GM21360 (cell line): Measurements from ENCODE around the gene GPR85.
"Not testable (repeated sequence)": the region's sequence is repeated elsewhere in the genome, so short reads cannot be mapped to it uniquely, and the experiment has no call there.

Experiments
- ATAC-seq: cut with Tn5 transposase; IDR thresholded peaks from one replicate; pipeline ENCODE4 v1.9.1; 2021; ENCODE audit warnings: mild to moderate bottlenecking, moderate library complexity; ENCODE audit not compliant: unreplicated experiment

The GPR85 gene, protein sequence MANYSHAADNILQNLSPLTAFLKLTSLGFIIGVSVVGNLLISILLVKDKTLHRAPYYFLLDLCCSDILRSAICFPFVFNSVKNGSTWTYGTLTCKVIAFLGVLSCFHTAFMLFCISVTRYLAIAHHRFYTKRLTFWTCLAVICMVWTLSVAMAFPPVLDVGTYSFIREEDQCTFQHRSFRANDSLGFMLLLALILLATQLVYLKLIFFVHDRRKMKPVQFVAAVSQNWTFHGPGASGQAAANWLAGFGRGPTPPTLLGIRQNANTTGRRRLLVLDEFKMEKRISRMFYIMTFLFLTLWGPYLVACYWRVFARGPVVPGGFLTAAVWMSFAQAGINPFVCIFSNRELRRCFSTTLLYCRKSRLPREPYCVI

GRCh38 chr7:113086431-113086888 is at the start of gene GPR85:
GPR85 (minus strand) TSS chr7:113086827; CDS start chr7:113084721, 2,106 bp downstream.
- peak; percentile 72 for ATAC-seq

- no peak for ATAC-seq
These were observed 47.4 kb upstream of the GPR85 start for GRCh38 chr7:113134025-113134424.

GRCh38 chr7:113131367-113131766 is 44.7 kb upstream of the GPR85 start:
- no peak for ATAC-seq

GRCh38 chr7:113128031-113128430 is 41.4 kb upstream of the GPR85 start:
- no peak for ATAC-seq

DNA sequence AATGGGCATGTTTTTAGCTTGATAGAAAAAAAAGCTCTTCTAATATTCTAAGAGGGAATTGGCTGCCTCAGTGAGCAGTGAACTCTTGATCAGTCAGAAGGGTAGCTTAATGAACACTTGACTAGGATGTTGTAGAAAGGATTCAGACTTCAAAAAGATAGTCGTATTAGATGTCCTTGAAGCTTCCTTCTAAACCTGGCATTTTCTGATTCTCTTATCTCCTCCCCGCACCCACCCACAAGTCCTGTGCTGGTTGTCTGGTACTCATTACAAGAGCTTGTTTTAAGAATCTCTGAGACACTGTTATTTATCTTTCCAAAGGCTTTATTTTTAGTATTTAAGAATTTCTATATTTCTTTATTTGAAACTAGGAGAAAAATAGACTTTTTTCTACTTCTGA is 39.1 kb upstream of the GPR85 start:
- no peak for ATAC-seq

GRCh38 chr7:113122744-113123143 is 36.1 kb upstream of the GPR85 start:
- ATAC-seq = no peak

DNA sequence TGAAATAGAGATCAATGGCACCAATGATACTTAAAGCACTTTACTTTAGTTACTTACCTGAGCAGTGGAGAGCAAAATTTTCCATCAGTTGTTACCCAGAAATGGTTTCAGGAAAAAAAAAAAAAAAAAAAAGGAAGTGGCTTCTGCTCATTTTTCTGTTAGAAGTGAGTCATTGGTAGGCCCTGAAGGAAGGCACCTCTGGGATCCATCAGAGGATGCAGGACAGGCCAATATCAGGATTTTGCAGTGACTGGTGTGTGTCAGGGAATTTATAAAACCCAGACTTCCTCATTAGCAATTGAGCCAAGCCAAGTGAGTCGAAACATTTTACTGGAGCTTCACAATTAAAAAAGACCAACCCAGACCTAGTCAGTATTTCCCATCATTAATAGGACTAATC is 34.0 kb upstream of the GPR85 start:
- ATAC-seq = no peak

GRCh38 chr7:113119429-113119828 is 32.8 kb upstream of the GPR85 start:
- ATAC-seq = no peak

DNA sequence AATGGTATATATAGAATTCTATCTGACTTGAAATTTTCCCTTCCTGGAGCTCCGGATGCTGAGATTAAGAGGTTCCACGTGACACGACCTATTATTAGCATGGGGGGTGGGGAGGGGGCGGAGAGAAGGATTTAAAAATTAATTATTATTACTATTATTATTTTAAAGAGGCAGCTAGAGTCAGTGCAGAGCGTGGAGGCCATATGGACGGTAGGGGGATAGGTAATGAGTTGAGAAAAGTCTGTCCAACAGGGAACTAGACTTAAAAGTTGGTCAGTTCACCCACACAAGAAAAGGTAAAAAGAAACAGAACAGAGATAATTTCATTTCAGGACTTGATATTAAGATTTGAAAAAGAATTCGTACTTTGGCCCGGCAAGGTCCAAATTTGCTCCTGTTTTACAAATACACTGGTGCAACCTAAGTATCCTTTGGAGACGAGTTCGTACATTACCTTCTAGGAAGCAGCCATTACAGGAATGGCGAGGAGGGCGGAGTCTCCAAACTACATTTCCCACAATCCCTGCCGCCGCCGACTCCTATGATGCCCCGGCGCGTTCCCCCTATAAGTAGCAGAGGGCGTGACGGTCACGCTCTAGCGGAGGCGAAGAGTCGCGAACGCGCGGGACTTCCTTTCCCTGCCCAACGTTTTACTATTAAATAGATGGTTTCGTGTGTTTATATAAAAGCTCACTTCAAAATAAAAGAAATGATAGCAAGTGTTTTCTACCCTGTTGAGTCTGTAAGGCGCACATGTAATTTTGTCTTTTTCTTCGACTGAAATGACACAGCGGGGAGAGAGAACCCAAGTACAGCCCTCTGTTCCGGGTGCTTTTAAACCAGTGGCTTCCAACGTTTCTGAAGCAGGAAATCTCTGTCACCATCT is 31.7 kb upstream of the GPR85 start, which contains the start of gene SMIM30:
Gene SMIM30 (minus strand): TSS at position 481 of the 886 bp plus-strand sequence. CDS start 976 bp downstream, outside the sequence.
- peak; percentile 99 for ATAC-seq

DNA sequence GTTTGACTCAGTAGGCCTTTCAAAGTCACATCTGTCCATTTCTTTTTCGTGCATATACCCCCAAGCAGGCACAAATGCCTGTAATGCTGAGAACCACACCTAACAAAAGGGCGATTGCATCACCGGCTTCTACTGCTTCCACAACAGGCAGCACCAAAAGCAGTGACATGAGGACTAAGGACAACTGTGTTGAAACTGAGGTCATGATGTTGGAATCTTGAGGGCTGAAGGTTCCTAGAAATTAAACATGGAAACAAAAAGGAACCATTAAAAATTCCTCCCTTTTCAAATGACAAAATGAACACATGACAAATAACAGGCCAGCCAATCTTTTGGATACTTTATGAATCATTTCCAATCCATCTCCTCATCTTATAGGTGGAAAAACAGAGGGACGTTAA is 30.7 kb upstream of the GPR85 start:
- not testable (repeated sequence) for ATAC-seq

- peak; percentile 39 for ATAC-seq
These were observed 27.3 kb upstream of the GPR85 start for GRCh38 chr7:113113912-113114311.

DNA sequence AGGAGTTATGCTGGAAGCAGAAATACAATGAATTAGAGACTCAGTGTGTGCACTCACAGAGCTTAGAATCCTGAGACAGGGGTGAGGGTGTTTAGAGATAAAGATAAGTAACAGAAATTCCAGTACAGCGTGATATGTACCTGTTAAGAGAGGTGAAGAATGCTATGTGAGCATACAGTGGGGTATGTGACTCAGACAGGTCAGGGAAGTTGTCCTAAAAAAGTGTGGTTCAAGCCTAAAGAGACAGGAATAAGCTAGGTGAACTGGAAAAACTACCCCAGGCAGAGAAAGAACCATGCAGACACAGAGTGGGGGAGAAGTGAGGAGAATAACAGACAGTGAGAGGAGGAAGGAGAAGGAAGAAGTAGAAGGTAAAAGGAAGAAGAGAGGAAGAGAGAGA is 23.1 kb upstream of the GPR85 start:
- no peak for ATAC-seq

GRCh38 chr7:113100121-113100603 is 13.5 kb upstream of the GPR85 start:
- ATAC-seq = no peak

- ATAC-seq = no peak
These were observed 12.8 kb upstream of the GPR85 start for GRCh38 chr7:113099284-113099919.

DNA sequence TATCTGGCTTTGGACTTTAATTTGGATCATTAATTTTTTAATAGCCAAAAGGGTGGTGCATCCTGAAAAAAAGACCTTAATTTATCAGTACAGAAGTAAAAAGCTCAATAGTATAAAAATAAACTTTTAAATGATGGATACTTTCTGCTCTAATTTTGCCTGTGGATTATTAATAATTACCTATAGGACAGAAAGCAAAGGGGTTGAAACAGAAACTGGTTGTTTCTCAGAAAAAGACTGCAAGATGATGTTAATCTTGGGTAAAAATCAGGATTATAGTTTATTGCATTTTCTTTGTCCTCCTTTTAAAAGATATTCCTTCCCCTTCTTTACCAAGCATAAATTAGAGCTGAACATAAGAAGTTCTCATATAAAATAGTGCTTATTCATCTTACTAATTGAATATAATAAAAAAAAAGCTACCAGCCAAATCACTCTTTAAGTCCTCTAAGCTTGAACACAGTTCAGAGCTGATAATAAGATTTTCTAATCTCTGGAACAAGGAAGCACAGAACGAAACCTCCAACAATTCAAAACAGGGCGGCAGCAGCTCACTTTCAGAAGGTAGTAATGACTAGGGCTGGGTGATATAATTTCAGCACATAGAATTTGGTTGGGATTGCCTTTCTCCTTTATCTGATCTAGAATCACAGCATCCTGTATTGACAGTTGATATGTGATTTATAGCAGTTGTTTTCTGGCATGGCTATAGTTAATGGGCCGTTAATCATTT is 8.1 kb upstream of the GPR85 start:
- no peak for ATAC-seq

DNA sequence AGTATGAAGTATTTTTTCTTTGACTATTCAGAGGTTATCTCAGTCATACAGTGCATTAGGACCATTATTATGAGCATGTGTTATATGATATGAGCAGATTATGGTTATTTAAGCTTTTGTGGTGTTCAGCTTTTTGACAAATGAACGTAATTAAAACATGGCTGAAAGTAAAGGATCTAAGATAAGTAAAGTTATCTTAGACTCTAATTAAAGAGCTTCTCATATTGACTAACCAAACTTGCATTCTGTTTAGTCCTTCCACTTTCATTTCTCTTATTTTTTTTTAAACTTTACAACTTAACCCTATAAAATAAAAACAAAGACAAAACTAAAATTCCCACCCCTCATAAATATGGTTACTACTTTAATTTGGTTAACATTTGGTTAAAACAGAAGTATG is 6.9 kb upstream of the GPR85 start:
- ATAC-seq = no peak

DNA sequence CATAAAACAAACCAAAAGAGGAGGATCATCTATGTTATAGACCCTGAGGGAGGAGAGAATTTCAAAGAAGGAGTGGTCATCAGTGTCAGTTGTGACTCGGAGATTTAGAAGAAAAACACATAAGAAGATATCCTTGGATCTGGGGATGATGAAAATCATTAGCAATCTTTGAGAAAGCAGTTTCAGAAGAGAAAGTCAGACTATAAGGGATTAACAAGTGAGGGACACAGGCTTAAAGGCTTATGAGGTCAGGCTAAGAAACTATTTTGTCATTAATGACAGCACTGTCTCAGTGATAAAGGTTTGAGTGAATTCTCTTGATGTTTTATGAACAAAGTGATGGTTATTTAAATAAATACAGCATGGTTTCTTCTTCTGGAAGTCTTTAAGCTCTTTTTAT is 6.1 kb upstream of the GPR85 start:
- ATAC-seq = no peak

DNA sequence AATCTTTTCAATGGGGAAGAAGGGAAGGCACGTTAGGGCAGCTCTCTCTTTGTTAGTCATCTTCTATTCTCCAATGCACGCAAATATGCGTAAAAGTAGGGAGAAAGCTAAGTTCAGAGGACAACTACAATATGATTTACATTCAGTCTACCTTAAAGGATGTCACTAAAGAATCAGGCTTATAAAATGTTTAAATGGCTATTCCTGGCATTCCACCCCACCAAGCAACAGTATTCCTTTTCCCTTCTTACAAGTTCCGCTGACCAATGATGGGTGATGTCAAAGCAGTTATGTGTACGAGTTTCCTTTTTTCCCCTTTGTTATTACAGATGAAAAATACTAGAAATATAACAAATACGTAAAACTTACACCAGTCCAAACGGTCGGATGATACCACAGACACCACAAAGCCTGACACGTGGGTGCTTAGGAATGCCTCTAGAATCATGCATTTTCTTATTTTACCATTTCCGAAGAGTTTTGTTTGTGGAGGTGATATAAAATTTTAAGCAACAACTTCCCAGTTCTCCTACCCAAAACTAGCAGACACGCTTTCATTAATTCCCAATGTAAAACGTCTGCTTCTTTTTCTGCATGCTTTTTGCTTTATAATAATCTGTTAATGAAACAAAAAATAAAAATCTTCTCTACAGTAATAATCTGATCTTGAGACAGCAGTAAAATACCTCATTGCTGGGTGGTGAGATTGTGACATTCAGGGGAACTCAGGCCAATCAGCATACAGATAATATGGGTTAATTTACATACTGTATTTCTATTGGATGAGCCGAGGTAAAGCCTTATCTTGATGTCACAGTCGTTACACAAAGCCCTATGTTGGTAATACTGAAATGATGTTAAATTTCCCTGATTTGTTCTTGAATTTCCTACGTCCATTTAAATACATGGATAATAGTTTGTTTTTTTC is 708 bp upstream of the GPR85 start:
- no peak for ATAC-seq

DNA sequence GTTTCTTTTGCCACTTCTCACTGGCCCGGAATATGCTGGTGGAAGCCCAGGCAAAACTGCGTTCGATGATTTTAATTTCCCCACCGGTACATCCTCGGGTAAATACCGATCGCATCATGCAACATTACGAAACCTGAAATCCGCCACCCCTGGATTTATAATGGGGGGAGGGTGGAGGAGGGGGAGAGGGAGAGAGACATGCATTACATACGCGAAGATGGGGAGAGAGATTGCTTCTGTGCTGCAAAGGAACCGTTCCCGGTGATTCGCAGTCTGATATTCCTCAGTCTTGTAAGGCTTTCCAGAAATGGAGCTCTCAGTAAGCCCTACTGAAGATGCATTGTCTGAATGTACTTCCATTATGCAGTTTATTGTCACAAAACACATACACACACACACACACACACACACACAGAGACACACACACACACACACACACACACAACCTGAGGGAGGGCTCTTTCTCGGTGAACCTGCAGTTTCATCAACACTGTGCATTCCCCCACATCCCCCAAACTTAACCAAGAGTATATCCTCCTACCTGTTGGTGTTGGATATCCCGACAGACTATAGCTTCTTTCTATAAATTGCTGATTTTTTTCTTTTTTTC is 741 bp downstream of the GPR85 start:
- ATAC-seq = peak; percentile 5
